LNCAP (cell line): ENCODE measurements around the gene BTF3L4.

Experiments used
- TF ChIP-seq, protein P1 (sequence below): fragments of 450-650 bp; IDR thresholded peaks from 2 replicates; pipeline ENCODE4 v1.5.1; 2017; ENCODE audit warnings: mild to moderate bottlenecking

The BTF3L4 gene

GRCh38 chr1:52053862-52054261 is 2.2 kb upstream of the BTF3L4 start:
- TF ChIP-seq, protein P1, sequence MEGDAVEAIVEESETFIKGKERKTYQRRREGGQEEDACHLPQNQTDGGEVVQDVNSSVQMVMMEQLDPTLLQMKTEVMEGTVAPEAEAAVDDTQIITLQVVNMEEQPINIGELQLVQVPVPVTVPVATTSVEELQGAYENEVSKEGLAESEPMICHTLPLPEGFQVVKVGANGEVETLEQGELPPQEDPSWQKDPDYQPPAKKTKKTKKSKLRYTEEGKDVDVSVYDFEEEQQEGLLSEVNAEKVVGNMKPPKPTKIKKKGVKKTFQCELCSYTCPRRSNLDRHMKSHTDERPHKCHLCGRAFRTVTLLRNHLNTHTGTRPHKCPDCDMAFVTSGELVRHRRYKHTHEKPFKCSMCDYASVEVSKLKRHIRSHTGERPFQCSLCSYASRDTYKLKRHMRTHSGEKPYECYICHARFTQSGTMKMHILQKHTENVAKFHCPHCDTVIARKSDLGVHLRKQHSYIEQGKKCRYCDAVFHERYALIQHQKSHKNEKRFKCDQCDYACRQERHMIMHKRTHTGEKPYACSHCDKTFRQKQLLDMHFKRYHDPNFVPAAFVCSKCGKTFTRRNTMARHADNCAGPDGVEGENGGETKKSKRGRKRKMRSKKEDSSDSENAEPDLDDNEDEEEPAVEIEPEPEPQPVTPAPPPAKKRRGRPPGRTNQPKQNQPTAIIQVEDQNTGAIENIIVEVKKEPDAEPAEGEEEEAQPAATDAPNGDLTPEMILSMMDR: no peak

GRCh38 chr1:52054496-52055065 is 1.5 kb upstream of the BTF3L4 start:
- TF ChIP-seq, protein P1: no peak

DNA sequence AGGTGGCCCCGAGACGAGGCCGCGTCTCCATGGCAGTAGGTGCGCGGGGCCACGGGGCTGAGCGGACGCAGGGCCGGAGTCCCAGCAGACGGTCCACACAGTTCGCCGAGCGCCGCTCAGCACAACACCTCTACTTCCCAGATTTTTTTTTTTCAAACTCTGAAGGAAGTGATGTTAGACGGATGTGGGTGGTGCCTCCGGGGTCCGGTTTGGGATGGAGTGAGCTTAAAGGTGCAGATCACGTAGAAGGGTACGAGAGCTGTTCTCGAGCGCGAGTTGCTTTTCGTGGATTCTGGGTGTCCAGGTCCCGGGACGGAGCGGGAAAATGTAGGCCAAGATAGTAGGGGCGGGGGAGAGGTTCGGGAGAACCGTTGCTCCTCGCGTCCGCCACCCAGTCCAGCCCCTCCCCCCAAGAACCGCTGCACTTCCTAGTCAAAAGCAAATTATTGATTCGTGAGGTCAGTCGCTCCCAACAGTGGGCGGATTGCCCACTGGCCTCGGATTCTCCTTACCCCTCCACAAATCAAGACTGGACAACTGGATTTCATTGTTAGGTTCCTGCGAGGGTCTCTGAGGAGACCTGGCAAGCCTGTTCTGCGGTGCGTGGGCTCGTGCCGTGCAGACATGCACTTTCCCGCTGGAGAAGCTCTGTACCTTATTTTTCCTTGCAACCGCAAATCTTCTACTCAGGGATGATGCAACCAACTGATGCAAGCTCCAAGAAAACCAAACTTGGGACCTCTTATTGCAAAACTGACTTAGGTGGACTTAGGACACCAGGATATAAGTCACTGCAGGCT is 829 bp upstream of the BTF3L4 start, which contains the start of gene TXNDC12:
Gene TXNDC12 (minus strand): TSS at position 126 of the 800 bp plus-strand sequence. CDS start 95 bp downstream, at position 31.
- TF ChIP-seq, protein P1: no peak

GRCh38 chr1:52055866-52056162 is 281 bp upstream of the BTF3L4 start:
- TF ChIP-seq, protein P1: no peak

DNA sequence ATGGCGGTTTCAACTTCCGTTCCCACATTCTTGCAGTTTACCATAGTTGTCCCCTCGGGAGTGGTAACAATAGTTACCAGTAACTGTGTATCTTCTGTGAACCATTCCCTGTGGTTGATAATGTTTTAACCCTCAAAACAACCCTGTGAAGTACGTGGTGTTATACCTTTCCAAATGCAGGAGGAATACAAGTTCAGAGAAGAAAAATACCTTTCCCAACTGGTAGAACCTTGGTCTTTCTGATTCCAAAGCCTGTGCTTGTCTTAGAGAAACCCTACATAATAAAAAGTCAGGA is 789 bp downstream of the BTF3L4 start:
- TF ChIP-seq, protein P1: no peak

DNA sequence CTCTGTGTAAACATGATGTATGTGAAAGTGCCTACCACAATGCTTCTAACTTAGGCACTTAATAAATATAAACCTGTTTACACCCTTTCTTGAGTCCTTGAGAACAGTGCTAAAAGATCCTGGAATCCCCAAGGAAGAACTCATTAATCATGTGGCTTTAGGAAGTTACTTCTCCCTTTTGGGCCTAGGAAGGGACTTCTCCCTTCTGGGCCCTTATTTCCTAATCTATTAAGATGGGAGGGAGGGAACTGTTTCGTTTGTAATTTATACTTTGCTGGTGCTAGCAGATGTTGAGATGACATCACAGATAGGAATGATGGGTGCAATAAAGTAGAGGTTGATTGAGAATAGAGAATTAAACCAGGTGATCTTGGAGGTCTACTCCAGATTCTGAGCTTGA is 1.2 kb downstream of the BTF3L4 start:
- TF ChIP-seq, protein P1: no peak

DNA sequence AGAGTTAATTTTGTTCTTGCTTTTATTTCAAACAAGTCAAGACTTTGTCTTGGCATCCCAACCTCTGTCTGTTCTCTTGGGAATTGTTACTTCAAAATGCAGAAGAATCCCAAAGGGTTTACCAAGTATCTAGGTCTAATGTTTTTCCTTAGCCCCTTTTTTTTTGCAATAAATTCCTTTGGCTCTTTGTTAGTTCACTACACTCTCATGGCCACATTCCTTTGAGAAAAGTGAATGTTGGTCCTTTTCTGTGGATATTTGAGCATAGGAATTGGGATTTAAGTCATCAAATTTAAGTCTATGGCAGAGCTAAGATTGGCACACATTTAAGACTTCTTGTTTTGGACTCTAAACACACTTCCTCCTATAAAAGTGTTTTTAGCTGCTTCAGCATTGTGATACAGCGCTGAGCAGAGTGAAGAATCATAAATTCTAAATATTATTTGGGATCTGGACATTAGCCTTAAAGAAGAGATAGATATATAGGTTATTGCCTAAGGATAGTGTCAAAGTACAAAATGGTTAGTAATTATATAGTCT is 1.9 kb downstream of the BTF3L4 start:
- TF ChIP-seq, protein P1: no peak
